GM19328 (cell line): ENCODE data around the gene SAMSN1.
A peak's percentile ranks its signal among the peaks of the same experiment; 100 is the strongest.
"Not testable (repeated sequence)": the region's sequence is repeated elsewhere in the genome, so short reads cannot be mapped to it uniquely, and the experiment has no call there.

Experiments
- ATAC-seq: cut with Tn5 transposase; IDR thresholded peaks from one replicate; pipeline ENCODE4 v1.9.1; 2021; ENCODE audit warnings: mild to moderate bottlenecking, moderate library complexity; ENCODE audit not compliant: unreplicated experiment

Gene SAMSN1

DNA sequence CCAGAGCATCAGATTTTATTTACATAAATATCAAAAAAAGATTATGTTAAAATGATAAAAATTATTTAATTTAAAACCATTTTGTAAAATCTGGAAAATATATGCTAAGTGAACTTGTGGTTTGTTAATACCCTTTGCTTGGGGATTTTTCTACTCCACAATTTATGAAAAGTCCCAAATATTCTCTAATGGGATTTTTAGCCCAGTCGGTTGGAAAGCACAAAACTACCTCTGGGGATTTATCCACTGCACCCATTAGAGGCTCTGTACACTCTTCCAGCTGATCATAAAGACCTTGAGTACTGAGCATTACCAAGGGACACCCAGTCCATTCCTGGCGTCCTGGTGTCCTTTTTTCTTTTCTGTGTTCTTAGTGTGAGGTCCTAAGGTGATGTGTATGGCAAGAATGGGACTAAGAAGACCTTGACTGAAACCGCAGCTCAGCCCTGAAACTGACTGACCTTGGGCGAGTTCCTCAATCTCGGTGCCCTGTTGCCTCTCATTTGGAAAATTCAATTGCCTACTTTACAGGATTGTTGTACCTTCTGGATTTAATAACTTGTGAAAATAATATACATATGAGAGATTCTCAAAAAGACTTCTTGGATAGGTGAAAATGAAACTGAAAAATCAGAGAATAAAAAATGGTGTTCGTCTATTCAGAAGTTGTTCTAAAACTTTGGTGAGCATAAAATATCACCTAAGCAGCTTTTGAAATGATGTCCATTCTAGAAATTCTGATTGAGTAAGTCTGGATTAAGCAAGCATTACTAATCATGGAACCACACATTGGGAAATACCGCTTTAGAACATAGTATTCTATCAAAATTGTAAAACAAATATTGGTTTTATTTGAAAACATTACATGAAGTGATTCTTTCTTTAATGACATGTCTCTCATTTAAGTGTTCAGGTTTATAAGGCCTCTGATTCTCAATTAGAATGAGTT lies 21.5 kb upstream of the SAMSN1 start:
- no peak for ATAC-seq

DNA sequence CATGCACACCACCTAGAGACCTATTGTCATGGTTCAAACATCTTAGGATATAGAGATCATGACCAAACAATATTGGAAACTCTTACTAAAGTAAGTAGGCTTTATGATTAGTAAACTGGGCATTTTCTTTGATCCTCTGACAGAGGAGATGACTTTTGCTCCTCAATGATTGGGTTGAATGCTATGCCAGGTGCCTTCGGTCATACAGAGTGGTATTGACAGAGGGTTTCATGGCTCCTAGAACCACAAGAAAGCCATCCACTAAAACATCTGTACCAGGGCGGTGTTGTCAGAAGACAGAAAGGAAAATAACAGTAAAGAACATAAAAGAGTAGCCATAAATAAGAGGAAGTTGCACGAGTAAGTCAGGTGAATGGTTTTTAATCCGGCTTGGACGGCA lies 20.8 kb upstream of the SAMSN1 start:
- ATAC-seq, result no peak

DNA sequence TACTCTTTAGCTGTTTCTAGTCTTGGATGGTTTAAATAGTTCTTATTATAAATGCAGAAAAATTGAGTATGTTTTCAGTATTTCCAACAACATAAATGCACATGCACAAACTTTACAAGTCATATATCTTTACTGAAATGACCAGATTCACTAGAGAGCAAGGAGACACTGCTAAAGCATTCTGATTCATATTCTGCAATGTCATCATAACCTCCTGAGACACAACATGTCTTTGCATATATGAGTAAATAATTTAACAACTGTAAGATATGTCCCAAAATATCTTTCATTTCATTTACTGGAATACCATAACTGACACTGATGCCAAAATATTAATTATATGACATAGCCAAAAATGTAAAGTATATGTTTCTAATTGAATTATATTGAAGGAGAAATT lies 16.8 kb upstream of the SAMSN1 start:
- no peak for ATAC-seq

DNA sequence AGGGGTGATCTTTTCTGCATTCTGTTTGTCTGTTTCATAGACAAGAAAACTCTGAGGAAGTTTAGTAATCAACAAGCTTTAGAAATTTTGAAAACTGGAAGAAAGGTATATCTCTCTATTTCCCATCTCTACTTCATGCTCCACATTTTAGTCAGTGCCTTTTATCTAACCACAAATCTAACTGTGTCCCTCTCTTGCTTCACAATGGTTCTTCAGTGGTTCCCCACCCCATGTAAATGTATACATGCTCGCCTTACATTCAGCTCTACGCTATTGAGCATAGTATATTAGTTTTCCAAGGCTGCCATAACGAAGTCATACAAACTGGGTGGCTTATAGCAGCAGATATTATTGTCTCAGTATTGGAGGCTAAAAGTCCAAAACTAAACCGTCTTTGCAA lies 14.4 kb upstream of the SAMSN1 start:
- ATAC-seq, result no peak

DNA sequence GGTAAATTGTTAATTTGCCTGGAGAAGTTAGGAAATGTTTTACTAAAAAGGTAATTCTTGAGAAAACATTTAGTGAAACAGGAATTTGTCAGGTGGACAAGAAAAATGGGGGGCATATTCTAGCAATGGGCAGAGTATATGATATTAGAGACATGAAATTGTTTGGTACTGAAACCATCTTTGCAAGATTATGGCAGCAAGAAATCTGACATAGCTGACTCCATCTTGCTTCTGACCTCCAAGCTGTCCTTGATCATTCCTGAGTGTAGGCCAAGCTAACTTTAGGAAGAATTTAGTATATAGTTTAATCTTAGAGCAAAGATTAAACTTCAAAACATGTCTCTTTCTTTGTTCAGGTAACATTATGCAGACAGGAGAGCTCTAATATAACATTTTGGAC lies 14.0 kb upstream of the SAMSN1 start:
- no peak for ATAC-seq

DNA sequence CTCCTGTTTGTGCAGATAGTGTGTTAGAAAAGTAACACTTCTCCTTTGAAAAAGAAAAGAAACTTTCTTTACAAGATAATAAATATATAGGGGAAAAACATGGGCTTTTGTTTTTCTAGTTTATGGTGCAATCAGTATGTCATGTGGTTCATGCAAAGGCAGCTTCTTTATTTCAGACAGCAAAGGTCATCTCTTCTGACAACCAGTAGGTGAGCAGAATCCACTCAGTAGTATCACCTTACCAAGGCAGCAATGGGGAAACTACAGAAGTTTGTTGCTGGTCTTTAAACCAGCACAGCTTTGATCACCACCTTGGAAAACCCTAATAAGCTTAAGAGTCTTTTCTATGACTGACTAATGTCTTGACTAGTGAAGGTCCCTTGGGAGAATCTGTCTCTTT lies 13.0 kb upstream of the SAMSN1 start:
- ATAC-seq, result no peak

DNA sequence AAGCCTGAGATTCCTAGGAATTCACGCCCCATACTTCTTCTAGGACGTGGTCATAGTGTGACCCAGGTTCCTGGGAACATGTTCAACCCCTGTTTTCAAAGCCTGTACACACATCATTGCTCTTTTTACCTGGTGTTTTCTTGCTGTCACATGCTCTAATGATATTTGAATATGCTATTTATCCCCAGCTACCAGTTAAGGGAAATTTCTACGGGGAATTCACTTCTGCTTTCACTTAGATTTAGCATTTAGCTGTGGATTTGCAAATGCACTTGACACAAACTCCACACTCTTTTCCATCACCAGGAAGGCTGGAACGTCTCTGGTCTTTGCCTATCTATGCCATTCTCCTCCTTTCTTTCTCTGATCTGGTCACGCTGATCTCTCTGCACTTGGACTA lies 11.3 kb upstream of the SAMSN1 start:
- no peak for ATAC-seq

DNA sequence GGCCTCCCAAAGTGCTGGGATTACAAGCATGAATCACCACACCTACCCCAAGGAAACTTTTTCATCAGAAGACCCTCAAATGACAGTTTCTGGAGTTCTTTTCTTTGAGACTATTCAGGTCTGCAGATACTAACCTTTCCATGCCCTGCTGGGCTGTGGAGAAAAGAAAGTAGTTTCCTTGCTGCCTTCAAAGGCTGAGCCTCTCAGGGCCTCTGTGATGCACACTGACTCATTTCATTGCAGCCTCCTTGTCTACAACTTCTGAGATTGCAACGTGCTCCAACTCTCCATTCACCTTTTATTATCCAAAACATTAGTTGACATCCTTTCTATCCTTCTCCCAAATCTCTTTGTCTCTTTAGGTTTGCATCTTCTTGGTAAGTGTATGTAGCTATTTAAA lies 8.8 kb upstream of the SAMSN1 start:
- ATAC-seq, result no peak

DNA sequence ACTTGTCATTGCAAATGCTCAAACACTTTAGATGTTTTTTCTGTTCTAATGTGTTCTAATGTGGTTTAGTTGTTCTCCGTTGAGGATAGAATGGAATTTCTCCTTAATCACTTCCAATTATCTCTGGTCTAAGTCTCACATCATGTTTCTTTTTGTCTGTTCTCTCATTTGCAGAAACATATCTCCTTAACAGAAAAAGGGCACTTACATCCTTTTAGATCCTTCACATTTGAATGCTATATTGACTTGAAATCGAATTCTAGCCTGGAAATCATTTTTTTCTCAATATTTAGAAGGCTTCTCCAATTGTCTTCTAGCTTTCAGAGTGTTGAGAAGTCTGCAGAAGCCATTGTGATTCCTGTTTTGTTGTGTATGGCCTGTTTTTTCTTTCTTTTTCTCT lies 7.3 kb upstream of the SAMSN1 start:
- no peak for ATAC-seq

DNA sequence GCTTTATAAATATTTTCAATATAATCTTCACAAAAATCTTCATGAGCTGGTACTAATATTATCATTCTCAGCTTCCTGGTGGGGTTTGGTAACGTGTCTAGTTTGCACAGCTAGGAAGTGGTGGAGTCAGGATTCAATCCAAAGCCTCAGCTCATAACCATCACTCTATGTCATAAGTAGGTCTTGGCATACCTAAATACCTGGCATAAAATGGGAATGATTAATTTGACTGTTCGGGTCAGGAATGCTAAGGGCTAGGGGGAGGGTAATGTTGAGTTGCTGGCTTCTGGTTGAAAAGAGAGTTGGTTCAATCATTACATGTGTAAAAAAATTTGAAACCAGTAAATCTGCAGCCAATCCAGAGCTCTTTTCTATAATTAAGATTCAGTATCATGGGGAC lies 5.6 kb upstream of the SAMSN1 start:
- no peak for ATAC-seq

DNA sequence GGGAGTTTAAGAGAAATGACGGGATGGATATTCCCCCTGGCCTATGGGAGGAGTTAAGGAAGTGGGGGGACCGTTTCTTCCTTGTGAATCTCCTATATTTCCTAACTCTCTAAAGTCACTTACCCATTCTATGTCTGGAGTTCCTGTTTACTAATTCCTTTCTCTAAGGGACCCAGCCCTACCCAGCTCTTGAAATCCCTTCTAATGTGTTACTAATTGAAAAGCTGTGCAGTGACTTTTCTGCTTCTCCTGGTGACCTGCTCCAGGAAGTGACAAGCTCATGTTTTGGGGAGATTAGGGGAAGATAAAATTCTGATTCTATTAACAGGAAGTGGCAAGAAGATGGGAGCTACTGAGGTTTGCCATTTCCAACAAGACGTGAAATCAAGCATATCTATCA lies 4.0 kb upstream of the SAMSN1 start:
- no peak for ATAC-seq

DNA sequence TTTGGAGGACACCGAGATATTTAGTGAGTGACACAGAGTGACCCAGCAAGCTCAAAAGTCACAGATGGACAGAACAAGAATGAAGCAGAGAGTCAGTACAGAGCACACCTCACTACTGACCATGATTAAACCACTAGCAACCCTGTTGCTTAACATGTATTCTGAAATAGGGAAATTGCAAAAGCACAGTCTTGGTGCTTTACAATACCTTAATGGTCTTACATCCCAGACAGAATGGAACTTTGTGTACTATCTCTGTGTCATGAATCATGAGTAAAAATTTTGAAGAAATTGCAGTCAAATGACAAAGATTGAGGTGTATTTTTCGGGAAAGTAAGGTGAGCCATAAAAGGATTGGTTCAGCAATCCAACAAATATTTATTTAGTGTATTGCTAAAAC lies 2.7 kb upstream of the SAMSN1 start:
- no peak for ATAC-seq

DNA sequence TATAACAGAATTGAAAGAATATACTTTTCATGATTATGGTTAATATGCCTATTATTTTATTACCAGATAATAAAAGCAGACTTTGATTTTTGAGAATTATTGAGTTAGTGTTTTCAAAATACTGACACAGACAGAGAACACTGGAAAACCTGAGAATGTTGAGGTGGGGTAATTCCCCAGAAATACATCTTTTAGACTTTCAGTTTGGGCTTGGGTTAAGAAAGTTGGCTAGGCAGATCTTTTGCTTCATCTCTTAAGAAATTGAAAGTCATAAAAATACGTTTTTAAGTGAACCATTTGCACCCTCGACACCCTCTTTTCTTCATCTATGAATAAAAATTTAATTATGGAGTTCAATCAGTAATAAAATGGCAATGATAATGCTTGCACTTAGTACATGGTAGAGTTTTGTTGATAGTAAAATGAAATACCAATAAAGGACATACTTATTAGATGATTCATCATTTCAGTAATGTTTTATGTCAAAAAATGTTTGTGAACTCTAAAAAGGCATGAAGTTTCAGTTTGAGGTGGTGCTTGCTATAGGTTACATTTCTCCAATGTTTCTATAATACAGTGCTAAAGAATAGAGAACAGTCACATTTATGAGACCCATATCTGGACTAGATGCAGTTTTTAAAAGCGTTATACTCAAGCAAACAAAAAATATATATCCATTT lies 1.9 kb upstream of the SAMSN1 start:
- ATAC-seq, result no peak

DNA sequence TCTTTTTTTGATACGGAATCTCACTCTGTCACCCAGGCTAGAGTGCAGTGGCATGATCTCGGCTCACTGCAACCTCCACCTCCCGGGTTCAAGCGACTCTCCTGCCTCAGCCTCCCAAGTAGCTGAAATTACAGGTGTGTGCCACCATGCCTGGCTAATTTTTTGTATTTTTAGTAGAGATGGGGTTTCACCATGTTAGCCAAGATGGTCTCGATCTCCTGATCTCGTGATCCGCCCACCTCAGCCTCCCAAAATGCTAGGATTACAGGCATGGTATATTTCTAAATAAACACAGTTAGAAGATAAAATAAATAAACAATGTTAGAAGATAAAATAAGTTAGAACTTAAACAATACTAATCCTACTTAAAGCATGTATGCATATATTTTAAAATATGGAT lies 604 bp upstream of the SAMSN1 start:
- ATAC-seq, result not testable (repeated sequence)

DNA sequence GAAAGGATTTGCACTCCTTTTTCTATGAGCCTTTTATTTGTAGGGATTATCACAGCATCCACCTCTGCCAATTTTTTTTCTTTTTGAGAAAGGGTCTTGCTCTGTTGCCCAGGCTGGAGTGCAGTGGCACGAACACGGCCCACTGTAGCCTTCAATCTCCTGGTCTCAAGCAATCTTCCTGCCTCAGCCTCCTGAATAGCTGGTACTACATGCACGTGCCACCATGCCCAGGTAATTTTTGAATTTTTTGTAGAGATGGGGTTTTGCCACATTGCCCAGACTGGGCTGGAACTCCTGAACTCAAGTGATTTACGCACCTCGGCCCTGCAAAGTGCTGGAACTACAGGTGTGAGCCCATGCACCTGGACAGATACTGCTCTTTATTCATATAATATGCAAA lies 2.1 kb downstream of the SAMSN1 start:
- no peak for ATAC-seq

DNA sequence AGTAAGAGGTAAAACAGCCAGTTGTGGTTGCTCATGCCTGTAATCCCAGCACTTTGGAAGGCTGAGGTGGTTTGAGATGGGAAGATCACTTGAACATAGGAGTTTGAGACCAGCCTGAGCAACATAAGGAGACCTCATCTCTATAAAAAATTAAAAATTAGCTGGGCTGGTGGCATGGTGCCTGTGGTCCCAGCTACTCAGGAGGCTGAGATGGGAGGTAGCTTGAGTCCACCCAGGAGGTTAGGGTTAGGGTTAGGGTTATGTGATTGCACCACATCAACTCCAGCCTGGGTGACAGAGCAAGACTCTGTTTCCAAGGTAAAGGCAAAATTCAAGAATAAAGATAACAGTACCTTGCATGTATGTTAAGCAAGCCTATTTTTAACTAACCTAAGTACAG lies 3.5 kb downstream of the SAMSN1 start:
- ATAC-seq, result no peak

DNA sequence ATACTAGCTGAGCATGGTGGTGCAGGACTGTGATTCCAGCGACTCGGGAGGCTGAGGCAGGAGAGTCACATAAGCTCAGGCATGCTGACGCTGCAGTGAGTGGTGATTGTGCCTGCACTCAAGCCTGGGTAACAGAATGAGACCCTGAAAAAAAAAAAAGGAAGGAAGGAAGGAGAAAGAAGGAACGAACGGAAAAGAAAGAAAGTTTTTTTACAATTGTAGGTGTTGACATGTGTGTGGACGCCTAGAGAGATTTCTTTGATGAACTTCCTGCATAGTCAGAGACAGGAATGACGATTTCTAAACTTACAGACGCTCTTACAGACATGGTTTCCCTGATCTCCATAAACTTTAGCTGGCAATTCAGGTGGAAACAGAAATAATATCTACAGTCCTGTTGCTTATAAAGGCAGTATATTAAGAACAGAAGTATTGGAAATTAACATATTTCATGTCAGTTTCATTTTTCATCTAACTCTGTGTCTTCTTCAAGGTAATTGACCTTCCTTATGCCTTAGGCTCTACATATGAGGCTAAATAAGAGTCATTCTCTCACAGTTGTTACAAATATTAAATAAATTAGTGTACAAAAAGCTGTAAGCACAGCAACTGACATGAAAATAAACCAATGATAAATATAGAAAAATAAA lies 4.1 kb downstream of the SAMSN1 start:
- ATAC-seq, result no peak

DNA sequence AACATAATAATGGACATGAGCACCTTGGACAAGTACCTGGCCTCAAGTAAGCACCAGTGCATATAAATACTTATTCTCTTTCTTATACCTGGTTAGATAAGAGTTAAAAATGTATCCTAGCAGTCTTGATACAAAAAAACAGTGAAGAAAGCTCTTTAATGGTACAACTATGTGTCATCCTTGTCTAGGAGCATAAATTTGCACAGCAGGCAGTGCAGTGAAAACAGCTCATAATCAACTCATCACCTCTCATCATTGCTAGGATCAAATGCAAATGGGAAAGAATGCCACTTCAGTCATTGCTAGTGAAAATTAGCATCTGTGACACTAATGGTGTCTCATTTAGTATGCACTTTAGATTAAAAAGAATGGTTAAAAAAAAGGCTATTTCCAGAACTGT lies 7.6 kb downstream of the SAMSN1 start:
- ATAC-seq, result no peak

DNA sequence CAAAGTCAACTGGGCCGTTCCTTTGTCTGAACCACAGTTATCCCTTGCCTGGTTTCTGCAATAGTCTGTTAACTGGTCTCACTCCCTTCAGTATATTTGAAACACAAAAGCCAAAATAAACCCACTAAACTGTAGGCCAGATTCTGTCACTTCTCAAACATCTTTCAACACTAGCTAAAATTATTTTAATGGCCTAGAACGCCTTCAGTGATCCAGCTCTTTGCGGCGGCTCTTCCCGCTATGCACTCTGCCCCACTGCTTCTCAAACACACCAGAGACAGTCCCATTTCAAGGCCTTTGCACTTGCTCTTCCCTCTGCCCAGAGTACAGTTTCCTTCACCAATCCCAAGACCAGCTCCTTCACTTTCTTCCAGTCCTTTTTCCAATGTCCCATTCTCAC lies 9.2 kb downstream of the SAMSN1 start:
- no peak for ATAC-seq

DNA sequence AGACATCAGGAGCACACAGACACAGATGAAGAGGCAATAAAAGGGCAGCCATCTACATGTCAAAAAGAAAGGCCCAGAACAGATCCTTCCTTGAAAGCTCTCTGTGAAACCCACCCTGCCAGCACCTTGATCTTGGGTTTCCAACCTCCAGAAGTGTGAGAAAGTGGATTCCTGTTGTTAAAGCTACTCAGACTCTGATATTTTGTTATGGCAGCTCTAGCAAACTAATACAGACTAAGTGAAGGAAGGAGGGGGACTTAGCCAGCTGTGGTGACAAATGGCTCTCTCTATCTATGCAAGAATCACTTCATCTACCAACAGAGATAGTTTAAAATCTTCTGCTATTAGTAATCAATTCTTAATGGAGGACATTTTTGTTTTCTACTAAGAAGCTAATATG lies 10.4 kb downstream of the SAMSN1 start:
- ATAC-seq, result no peak

DNA sequence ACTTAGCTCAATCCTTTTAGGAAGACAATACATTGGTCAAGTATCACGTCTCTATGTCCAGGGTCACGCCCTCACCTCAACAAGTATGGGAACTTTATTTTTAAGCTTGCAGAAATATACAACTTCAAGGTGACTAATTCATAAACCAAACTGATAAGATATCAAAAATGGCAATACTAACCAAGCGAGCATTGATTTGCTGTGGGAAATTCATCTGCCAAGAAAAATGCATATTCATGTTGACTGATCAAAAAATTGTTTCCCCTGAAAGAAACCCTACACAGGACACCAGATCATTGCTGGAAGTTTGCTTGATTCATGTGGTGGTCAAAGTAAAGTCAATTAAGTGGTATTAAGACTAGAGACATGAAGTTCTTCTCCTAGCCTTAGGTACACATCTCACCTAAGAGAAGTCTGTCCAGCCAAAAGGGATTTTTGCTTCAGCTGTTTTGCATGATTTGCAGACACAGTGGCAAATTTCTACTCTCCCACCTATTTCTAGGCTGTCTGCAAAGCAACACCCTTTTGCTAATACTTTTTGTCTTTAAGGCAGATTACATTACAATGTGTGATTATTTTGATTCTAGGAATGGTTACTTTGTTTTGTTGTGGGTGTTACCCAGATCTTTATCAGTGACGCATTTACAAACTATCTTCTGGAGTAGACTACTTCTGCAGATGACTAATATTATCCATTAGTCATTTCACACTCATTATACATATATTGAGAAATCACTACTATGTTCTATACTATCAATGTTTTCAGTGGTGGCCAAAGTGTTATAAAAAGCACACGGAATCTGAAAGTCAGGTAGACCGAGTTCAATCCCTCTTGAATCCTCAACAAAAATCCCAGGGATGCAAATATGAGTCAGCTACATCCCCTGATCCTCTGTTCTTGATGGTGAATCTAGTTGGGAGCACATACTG lies 12.4 kb downstream of the SAMSN1 start:
- ATAC-seq, result peak; percentile 66
